ENCODE data around the gene UBR3. TPM values are rescaled to one million over a fixed set of nuclear protein-coding genes. Genes with fewer than 3 reads are reported as not detected.
"Not testable (repeated sequence)": the region's sequence is repeated elsewhere in the genome, so short reads cannot be mapped to it uniquely, and the experiment has no call there.

UBR3 gene
- total RNA-seq, 1 donor from 2014 or later, result 109 TPM

DNA sequence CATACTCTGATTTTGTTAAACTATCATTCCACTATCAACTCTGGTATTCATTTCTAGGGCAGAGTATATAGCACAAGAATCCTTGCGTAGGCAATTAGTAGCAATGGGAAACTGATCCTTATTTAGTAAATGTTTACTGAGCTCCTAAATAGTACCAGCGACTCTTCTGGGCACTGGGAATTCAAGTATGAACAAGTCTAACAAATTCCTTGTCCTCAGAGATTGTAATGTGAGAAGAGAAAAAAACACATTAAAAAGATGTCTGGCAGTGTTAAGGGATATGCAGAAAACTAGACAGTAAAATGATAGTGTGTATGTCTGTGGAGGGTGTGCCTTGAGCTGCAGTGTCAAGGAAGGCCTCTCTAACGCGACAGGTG is 3.3 kb upstream of the UBR3 start:
- DNase-seq (ENCODE audit: low read depth in 2 of 2), result no peak

DNA sequence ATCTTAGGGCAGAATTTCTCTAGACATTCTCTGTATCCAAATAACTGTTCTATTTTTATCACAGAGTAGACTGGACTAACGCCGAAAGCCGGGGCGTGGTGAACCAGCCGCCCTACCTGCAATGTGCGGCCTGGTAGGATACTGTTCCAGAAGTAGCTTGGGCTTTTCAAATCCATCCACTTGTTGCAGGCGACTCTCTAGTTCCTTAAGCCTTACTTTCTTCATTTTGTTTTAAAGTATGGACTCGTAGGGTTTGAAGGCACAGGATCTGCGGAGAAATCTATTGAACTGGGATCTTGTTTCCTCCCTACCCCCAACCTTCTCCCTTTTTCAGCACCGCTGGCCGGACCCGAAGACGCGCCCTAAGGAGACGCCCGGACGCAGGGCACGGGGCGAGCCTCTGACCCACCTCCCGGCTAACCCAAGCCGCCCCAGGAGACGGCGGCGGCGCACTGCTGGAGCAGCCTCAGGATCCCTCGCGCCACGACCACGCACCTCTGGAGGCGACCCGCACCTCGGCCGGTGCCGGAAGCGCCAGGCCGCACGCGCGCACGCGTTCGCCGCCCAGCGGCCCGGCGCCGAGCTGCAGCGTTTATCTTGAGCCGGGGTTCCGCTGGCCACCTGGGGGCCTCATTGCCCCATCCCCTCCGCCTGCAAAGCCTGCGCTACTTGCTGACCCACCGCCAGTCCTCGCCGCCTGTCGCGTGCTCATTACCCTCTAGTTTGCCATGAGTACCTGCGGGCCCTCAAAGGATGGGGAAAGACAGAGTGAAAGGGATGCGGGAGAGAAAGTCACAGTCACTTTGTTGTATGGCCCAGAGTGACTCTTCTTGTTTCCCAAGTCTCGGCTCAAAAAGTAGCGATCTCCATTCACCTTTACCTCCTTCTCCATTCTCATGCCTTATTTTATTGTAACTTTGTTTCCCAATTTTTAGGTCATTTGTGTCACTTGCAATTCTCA is 2.6 kb upstream of the UBR3 start, which contains the start of gene METTL5:
METTL5 (minus strand) TSS at position 533 of the 961 bp plus-strand sequence; CDS start at position 225, 308 bp downstream.
- peak; percentile 78 to 87 for DNase-seq (ENCODE audit: low read depth in 2 of 2)

DNA sequence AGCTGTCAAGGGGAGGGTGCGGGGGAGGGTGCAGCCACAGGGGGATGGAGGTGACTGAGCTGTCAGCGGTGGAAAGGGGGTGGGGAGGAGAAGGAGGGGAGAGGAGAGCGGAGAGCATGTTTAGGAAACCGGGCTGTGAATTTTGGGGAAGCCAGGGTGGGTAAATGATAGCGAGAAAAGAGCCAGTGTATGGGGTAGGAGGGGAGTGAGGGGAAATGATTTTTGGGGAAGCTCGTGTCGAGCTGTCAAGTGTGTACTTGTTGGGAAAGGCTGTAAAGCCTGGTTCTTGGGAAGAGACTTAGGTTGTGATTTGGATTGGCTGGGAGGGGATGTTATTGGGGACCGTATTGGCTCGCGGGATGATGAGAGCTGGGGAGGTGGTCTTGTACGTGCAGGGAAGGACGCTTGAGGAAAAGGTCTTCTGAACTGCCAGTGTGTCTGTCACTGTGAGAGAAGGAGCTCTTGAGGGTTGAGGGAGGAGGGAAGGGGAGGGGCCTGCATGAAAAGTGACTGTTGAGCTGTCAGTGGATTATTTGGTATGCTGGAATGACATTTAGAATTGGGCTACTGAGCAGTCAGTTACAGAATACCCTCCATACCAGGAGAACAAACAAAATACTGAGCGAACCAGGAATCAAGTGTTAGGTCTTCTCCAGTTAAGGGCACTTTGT is 1.0 kb downstream of the UBR3 start:
- peak; percentile 36 to 50 for DNase-seq (ENCODE audit: low read depth in 2 of 2)

DNA sequence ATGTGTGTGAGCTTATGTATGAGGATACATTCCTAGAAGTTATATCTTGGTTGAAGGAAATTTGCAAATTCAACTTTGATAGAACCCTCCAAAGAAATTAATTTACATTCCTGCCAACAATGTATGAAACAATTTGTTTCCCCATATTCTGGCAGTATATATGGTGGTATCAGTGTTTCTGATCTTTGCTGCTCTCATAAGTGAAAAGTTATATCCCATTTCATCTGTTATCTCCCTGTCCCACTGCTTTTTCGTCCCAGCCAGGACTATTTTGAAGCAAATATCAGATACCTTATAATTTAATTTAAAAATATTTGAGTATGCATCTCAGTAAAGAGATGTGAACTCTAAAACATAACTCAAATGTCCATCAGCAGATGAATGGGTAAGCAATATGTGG is 7.1 kb downstream of the UBR3 start:
- DNase-seq (ENCODE audit: low read depth in 2 of 2), result no peak

DNA sequence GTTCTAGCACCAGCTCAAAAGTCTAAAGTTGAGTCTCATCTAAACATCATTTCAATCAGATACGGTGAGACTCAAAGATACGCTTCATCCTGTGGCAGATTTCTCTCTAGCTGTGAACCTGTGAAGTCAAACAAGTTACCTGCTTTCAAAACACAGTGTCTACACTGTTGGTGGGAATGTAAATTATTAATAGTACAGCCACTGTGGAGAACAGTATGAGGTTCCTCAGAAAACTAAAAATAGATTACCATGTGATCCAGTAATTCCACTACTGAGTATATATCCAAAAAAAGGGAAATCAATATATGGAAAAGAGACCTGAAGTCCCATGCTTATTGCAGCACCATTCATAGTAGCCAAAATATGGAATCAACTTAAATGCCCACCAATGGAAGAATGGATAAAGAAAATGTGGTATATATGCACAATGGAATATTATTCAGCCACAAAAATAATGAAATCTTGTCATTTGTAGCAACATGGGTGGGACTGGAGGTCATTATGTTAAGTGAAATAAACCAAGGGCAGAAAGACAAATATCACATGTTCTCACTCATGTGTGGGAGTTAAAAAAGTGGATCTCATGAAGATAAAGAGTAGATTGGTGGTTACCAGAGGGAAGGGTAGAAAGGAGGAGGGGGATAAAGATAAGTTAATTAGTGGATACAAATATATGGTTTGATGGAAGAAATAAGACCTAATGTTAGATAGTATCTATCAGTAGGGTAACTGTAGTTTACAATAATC is 11.7 kb downstream of the UBR3 start:
- DNase-seq (ENCODE audit: low read depth in 2 of 2), result no peak

DNA sequence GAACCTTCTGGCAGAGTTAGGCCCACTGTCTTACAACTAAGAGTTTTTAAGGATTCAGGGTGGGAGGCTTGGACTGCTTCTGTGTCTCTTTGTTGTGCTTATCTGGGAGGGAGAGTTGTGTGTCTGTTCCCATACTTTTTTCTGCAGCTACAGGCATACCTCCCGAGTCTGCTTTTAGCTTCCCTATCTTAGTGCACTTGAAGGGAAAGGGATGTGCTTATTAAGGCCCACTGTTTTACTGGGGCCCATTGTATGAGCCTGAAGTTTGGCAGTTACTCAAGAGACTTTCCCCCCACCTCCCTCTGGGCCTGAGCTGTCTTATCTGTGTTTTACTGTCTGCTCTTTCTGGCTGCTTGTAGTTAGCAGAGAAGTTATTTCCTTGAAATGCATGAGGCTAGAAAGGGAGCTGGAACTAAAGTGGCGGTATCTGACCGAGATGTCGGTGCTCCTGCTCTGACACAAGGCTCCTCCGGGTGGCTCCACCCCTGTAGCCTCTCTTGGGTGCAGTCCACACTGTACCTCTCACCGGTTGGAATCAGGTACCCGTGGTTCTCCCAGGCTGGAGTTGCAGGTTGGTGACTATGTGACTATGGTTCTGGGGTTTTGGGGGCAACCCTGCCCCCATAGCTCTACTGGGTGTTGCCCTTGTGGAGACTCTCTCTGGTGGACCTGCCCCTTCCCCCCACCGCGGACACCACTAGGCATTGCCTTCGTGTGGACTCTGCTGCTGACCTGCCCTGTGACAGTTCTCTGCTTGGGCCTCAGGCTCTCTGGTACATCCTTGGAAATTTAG is 12.9 kb downstream of the UBR3 start:
- no peak for DNase-seq (ENCODE audit: low read depth in 2 of 2)

DNA sequence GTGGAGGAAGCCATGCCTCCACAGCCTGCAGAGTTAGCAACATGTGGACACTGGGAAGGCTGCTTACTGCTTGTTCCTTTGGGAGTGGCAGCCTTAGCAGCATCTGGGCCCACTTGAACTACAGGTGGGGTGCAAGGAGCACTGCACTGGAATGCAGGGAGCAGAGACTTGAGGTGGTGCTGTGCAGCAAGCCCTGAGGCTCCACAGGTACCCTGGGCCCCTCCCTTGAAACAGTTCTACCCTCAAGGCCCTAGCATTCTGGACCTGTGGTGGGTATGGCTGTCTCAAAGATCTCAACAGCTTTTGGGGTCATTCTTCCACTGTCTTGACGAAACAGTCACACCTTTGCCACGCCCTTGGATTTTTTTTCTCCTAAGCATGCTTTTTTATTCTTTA is 13.5 kb downstream of the UBR3 start:
- no peak for DNase-seq (ENCODE audit: low read depth in 2 of 2)

DNA sequence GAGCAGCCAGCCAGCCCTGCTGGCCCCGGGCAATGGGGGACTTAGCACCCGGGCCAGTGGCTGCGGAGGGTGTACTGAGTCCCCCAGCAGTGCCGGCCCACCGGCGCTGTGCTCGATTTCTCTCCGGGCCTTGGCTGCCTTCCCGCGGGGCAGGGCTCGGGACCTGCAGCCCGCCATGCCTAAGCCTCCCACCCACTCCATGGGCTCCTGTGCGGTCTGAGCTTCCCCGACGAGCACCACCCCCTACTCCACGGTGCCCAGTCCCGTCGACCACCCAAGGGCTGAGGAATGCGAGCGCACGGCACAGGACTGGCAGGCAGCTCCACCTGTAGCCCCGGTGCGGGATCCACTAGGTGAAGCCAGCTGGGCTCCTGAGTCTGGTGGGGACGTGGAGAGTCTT is 14.4 kb downstream of the UBR3 start:
- not testable (repeated sequence) for DNase-seq (ENCODE audit: low read depth in 2 of 2)

DNA sequence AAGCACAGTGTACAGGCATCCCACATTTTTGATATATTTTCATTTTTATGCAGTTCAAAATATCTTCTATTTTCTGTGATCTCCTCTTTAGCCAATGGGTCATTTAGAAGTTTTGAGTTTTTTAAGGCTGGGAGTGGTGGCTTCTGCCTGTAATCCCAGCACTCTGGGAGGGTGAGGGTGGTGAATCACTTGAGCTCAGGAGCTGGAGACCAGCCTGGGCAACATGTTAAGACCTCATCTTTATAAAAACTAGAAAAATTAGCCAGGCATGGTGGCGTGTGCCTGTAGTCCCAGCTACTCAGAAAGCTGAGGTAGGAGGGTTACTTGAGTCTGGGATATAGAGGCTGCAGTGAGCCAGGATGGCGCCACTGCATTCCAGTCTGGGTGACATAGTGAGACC is 17.8 kb downstream of the UBR3 start:
- no peak for DNase-seq (ENCODE audit: low read depth in 2 of 2)

DNA sequence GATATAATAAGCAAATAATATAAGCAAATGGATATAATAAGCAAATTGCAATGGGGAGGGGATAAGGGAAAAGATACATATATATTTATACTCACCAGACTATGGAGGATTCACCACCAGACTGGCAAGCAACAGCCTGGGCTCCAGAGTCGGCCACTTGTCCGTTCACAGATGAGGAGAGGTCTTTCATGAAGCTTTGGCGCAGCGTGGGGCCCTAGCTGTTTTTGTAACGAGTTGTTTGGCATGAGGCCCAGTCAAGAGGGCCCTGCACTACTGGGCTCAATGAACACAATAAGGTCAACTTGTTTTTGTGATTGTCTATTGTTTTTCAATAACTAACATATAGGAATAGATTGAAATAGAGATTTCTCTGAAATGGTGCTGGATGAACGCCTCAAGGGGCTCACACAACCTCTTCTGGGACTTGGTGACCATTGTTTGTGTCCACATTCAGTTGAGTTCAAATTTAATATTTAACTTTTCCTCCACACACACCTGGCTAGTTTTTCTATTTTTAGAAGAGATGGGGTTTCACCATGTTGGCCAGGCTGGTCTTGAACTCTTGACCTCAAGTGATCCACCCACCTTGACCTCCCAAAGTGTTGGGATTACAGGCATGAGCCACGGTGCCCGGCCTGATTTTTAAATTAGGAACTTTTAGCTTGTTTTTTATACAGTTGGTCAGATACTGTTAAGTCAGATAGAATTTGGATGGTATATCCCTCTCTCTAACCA is 21.9 kb downstream of the UBR3 start:
- peak in 1 of 2 donors; percentile 48 for DNase-seq (ENCODE audit: low read depth in 2 of 2)

DNA sequence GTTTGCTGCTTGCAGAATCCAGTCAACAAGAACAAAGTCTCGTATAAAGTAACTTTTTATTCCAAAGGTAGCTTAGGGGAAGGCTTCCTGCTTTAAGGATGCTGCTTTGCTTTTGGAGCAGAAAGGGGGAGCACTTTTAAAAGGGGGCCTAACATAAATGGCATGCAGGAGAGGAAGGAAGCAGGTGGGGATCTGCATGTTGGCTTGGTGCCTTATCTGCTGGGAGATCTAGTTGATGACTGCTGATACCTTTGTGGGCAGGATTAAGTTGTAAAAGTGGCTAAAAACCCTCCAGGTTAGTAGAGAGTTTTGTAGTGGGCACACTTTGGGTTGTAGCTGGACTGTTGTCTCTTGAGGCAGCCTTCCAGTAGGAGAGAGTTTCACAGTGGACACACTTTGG is 22.5 kb downstream of the UBR3 start:
- DNase-seq (ENCODE audit: low read depth in 2 of 2), result no peak

DNA sequence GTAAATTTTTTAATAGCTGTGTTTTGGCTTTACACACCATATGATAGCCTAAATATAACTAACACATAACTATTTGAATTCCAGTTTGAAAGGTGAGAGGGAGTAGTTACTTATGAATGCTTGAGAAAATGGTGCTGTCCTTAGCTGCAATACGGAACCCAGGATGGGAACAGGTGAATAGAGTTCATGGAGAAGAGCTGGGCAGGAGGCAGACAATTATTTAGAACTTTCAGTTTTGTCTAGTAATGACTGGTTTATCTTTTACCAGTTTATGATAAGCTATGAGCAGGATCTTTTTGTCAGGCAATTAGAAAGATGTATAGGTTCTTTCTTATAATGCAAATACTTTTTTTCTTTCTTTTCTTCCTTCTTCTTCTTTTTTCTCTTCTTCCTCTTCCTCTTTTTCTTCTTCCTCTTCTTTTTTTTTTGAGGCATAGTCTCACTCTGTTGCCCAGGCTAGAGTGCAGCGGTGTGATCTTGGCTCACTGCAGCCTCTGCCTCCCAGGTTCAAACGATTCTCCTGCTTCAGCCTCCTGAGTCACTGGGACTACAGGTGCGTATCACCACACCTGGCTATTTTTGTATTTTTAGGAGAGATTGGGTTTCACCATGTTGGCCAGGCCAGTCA is 25.9 kb downstream of the UBR3 start:
- DNase-seq (ENCODE audit: low read depth in 2 of 2), result no peak

DNA sequence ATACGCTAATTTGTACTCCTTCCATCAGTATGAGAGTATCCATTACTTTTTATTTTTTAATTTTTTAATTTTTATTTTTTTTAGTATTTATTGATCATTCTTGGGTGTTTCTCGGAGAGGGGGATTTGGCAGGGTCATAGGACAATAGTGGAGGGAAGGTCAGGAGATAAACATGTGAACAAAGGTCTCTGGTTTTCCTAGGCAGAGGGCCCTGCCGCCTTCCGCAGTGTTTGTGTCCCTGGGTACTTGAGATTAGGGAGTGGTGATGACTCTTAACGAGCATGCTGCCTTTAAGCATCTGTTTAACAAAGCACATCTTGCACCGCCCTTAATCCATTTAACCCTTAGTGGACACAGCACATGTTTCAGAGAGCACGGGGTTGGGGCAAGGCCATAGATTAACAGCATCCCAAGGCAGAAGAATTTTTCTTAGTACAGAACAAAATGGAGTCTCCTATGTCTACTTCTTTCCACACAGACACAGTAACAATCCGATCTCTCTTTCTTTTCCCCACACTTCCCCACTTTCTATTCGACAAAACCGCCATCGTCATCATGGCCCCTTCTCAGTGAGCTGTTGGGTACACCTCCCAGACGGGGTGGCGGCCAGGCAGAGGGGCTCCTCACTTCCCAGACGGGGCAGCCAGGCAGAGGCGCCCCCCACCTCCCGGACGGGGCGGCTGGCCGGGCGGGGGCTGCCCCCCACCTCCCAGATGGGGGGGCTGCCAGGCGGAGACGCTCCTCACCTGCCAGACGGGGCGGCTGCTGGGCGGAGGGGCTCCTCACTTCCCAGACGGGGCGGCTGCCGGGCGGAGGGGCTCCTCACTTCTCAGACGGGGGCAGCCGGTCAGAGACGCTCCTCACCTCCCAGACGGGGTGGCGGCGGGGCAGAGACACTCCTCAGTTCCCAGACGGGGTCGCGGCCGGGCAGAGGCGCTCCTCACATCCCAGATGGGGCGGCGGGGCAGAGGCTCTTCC is 28.3 kb downstream of the UBR3 start:
- DNase-seq (ENCODE audit: low read depth in 2 of 2), result not testable (repeated sequence)

DNA sequence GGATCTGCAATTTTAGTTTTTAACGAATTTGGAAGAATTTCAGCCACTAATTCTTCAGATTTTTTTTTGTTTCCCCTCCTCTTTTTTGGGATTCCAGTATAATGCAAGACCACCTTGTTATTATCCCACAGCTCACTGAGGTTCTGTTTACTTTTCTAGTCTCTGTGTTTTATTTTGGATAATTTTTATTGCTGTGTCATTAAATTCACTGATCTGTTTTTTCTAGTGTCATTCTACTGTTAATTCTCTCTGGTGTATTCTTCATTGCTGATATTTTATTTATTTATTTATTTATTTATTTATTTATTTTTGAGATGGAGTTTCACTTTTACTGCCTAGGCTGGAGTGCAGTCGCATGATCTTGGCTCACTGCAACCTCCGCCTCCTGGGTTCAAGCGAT is 32.2 kb downstream of the UBR3 start:
- no peak for DNase-seq (ENCODE audit: low read depth in 2 of 2)

DNA sequence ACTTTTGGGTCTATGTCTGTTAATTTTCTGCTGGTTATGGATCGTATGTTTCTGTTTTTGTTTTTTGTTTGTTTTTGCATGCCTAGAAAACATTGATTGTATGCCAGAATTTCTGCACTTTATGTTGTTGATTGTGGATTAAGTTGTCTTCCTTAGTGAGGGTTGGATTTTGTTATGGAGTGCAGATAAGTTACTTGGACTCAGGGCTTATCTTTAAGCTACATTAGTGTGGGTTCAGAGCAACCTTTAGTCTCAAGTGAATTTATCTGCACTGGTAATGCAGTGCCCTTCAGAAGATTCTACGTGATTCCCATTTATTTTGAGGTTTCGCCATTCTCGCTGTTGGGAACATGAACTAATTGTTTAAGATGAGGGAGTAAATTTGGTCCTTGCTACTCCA is 32.9 kb downstream of the UBR3 start:
- no peak for DNase-seq (ENCODE audit: low read depth in 2 of 2)

DNA sequence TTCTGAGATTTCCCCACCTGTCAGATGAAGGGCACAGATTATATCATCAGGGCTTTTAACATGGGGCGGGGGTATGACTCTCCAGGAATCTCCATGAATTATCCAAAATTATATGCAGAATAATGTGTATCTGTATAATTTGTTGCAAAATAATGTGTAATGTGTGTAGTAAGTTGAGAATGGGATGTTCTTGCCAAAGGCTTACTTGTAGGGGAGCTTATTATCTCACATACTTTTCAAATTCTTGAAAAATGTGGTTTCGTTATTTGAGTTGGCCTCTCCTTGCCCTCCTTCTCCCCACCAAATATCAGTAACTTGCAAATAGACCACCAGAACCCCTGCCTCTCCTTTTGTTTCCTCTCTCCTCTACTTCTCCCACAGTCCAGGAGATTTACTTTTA is 35.6 kb downstream of the UBR3 start:
- no peak for DNase-seq (ENCODE audit: low read depth in 2 of 2)

DNA sequence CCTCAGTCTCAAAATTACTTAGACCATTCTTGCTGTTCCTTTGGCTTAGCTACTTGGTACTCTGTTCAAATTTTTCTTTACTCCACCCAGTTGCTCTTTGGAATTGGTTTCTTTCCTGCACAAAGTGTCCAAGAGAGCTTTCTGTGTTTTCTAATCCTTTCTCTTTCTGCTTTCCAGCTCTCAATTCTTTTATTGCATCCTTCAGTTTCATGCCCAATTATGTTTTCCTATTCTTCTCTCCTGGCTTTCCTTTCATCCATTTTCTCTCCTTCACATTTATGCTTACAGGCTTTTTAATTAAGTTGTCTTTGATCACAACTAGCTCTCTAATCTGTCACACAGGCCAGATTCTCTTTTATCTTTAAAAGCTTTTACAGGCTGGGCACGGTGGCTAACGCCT is 38.2 kb downstream of the UBR3 start:
- DNase-seq (ENCODE audit: low read depth in 2 of 2), result no peak

DNA sequence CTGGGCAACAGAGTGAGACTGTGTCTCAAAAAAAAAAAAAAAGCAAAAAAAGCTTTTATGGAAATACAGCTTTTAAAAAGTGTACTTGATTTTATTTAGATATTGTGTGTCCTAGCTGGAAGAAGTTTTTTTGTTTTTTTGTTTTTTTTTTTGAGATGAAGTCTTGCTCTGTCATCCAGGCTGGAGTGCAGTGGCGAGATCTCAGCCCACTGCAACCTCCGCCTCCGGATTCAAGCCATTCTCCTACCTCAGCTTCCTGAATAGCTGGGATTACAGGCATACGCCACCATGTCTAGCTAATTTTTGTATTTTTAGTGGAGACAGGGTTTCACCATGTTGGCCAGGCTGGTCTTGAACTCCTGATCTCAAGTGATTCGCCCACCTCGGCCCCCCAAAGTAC is 39.0 kb downstream of the UBR3 start:
- DNase-seq (ENCODE audit: low read depth in 2 of 2), result not testable (repeated sequence)

DNA sequence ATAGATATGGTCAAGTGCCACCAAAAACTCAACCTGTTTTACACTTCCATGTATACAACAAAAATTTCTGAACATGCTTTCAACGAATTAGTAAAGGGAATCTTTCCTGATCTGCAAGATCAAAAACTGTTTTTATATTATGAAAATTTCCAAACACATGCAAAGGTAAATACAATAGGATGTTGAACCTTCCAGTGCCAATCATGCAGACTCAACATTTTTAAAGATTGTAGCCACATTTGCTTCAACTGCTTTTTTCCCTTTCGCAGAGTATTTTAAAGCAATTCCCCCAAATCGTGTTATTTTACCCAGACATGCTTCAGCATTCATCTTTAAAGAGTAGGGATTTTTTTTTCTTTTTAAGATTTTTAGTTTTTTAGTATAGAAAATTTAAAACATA is 40.3 kb downstream of the UBR3 start:
- DNase-seq (ENCODE audit: low read depth in 2 of 2), result no peak
